K562 (cell line): Measurements from ENCODE around the gene BCAS4. TPM values are rescaled to one million over a fixed set of nuclear protein-coding genes. Genes with fewer than 3 reads are reported as not detected.

Experiments
- ARNT ChIP-seq, 2 experiments: fragments of 450-650 bp; IDR thresholded peaks; 2 replicates each; pipeline ENCODE4 v1.6.1; 2016; ENCODE audit warnings: mild to moderate bottlenecking in 1 of 2
- BCL6 ChIP-seq: fragments of 250-450 bp; sonication (Bioruptor Pico); IDR thresholded peaks from 2 replicates; pipeline ENCODE4 v1.4.0; 2020
- CBX3 ChIP-seq, 2 experiments: IDR thresholded peaks; 1 replicate in 1 of 2; 2 replicates in 1 of 2; pipeline ENCODE4 v1.6.1; 2012; ENCODE audit warnings: inconsistent platforms in 2 of 2, low read length in 2 of 2, borderline replicate concordance in 1 of 2, control low read depth in 1 of 2
- COPS2 ChIP-seq: fragments of 450-650 bp; conservative IDR thresholded peaks from 2 replicates; pipeline ENCODE4 v1.6.1; 2016; ENCODE audit warnings: mild to moderate bottlenecking, moderate library complexity
- ELF2 ChIP-seq: fragments of 250-450 bp; sonication (Bioruptor Pico); IDR thresholded peaks from 2 replicates; pipeline ENCODE4 v1.5.0; 2021; ENCODE audit warnings: mild to moderate bottlenecking
- FIP1L1 ChIP-seq: fragments of 200-400 bp; formaldehyde crosslinking; IDR thresholded peaks from 2 replicates; pipeline ENCODE4 v1.6.1; 2018; ENCODE audit warnings: mild to moderate bottlenecking, low read depth, low read length; ENCODE audit not compliant: poor library complexity, severe bottlenecking
- HMBOX1 ChIP-seq: sonication (generic); IDR thresholded peaks from 2 replicates; pipeline ENCODE4 v1.6.1; 2016
- HSF4 ChIP-seq: fragments of 250-450 bp; sonication (Bioruptor Pico); IDR thresholded peaks from 2 replicates; pipeline ENCODE4 v2.1.2; 2022; ENCODE audit warnings: mild to moderate bottlenecking, moderate library complexity, borderline replicate concordance
- MYBL2 ChIP-seq, 2 experiments: fragments of 450-650 bp in 1 of 2; sonication (generic) in 1 of 2; formaldehyde crosslinking in 1 of 2; IDR thresholded peaks; 2 replicates each; pipeline versions ENCODE4 v1.6.1 to v1.8.1; 2017 to 2022; ENCODE audit warnings: borderline replicate concordance in 1 of 2, inconsistent platforms in 1 of 2, low read depth in 1 of 2, mild to moderate bottlenecking in 1 of 2, missing genetic modification reagents in 1 of 2, moderate library complexity in 1 of 2
- NR2F6 ChIP-seq: fragments of 450-650 bp; formaldehyde crosslinking; IDR thresholded peaks from 2 replicates; pipeline ENCODE4 v1.4.0; 2020; ENCODE audit warnings: mild to moderate bottlenecking
- PRDM10 ChIP-seq: fragments of 450-650 bp; IDR thresholded peaks from 2 replicates; pipeline ENCODE4 v1.6.1; 2018; ENCODE audit not compliant: partially characterized antibody
- SAFB2 ChIP-seq: fragments of 200-400 bp; formaldehyde crosslinking; IDR thresholded peaks from 2 replicates; pipeline ENCODE4 v1.6.1; 2018; ENCODE audit warnings: borderline replicate concordance, low read length, low read depth, moderate library complexity; ENCODE audit not compliant: severe bottlenecking
- STAG1 ChIP-seq: sonication (generic); formaldehyde crosslinking; IDR thresholded peaks from 2 replicates; pipeline ENCODE4 v1.5.0; 2020; ENCODE audit warnings: missing genetic modification reagents, borderline replicate concordance
- TARDBP ChIP-seq: fragments of 450-650 bp; IDR thresholded peaks from 2 replicates; pipeline ENCODE4 v1.6.1; 2016
- TCF7 ChIP-seq: sonication (generic); IDR thresholded peaks from 2 replicates; pipeline ENCODE4 v1.6.1; 2016; ENCODE audit warnings: antibody characterized with exemption, borderline replicate concordance
- U2AF2 ChIP-seq: fragments of 200-400 bp; formaldehyde crosslinking; optimal IDR thresholded peaks from 2 replicates; pipeline ENCODE3; 2017; ENCODE audit warnings: low read depth, mild to moderate bottlenecking, low read length
- ZNF41 ChIP-seq: fragments of 250-450 bp; sonication (Bioruptor Pico); conservative IDR thresholded peaks from 2 replicates; pipeline ENCODE4 v1.4.0; 2020; ENCODE audit warnings: mild to moderate bottlenecking
- ZNF551 ChIP-seq: fragments of 250-450 bp; sonication (Bioruptor Pico); IDR thresholded peaks from 2 replicates; pipeline ENCODE4 v1.5.0; 2021; ENCODE audit warnings: mild to moderate bottlenecking, moderate library complexity
- ZNF639 ChIP-seq, 2 experiments: fragments of 200-800 bp in 1 of 2; sonication (Bioruptor generic) in 1 of 2; sonication (generic) in 1 of 2; formaldehyde crosslinking in 1 of 2; IDR thresholded peaks in 1 of 2; conservative IDR thresholded peaks in 1 of 2; 2 replicates each; pipeline versions ENCODE4 v1.5.0 to v1.6.1; 2016 to 2020; ENCODE audit warnings: missing compliant biosample characterization in 1 of 2, missing genetic modification characterization in 1 of 2, missing genetic modification reagents in 1 of 2
- ZNF77 ChIP-seq: fragments of 250-450 bp; sonication (Bioruptor Pico); IDR thresholded peaks from 2 replicates; pipeline ENCODE4 v1.5.0; 2020
- polyA plus RNA-seq, 8 experiments: library from polyadenylated mRNA; depleted of rRNA in 4 of 8; stranded (reverse) in 5 of 8; unstranded in 3 of 8; fragments of >200 nt; fragmentation: Nextera tagmentation in 2 of 8; fragmentation: Illumina TruSeq in 1 of 8; extraction: Ambion mirVana in 2 of 8; extraction: Trizol in 1 of 8; gene quantifications; 2 replicates each; pipeline versions ENCODE4 v1.2.1 to v1.2.3, GENCODE V29; 2011 to 2014; ENCODE audit warnings: inconsistent platforms in 1 of 8, missing spikeins in 1 of 8
- total RNA-seq, 7 experiments: library from RNA; depleted of rRNA in 6 of 7; stranded (reverse); fragments of >200 nt in 6 of 7; fragmentation: Illumina TruSeq in 2 of 7; extraction: Trizol in 2 of 7; gene quantifications; 2 replicates each; pipeline versions ENCODE4 v1.2.1 to v1.2.3, GENCODE V29; 2011 to 2021; ENCODE audit warnings: low replicate concordance in 1 of 7

Gene BCAS4
- total and polyA plus RNA-seq, 9 of the 15 experiments (the other 6 are each of a cell fraction or from before 2014, with no cell fraction given), result 0.15 to 2.3 (median 0.47) TPM

- TF ChIP-seq ZNF639 (CRISPR knock-in tag; conservative IDR thresholded peaks at IDR 0.05 in 1 of 2, IDR thresholded peaks at IDR 0.05 in 1 of 2) (peak in 1 of 2 experiments; percentile 58; a peak in 1 of 4 replicates), ZNF41 (no peak), STAG1 (CRISPR knock-in tag) (no peak; the same call in 1 of the 2 replicates), MYBL2 (IDR thresholded peaks at IDR 0.05; ENCODE audit: low read depth) (no peak), MYBL2 (CRISPR knock-in tag; IDR thresholded peaks at IDR 0.05; ENCODE audit: borderline replicate concordance) (no peak), ELF2 (CRISPR knock-in tag) (no peak), ZNF551 (CRISPR knock-in tag) (no peak), TCF7 (no peak), CBX3 (IDR thresholded peaks at IDR 0.05; ENCODE audit: borderline replicate concordance in 1 of 2, low read length in 2 of 2) (no peak), NR2F6 (CRISPR knock-in tag) (no peak), HSF4 (CRISPR knock-in tag) (no peak), HMBOX1 (no peak), TARDBP (no peak; the same call in 1 of the 2 replicates), U2AF2 (no peak), PRDM10 (no peak), FIP1L1 (no peak), SAFB2 (no peak), COPS2 (no peak), ZNF77 (CRISPR knock-in tag) (no peak), ARNT (IDR thresholded peaks at IDR 0.05) (no peak), BCL6 (no peak)
Observed at GRCh38 chr20:50794846-50795634, at the start of gene BCAS4 (continued).
